ENCODE results near the gene MYH10.

The MYH10 gene

DNA sequence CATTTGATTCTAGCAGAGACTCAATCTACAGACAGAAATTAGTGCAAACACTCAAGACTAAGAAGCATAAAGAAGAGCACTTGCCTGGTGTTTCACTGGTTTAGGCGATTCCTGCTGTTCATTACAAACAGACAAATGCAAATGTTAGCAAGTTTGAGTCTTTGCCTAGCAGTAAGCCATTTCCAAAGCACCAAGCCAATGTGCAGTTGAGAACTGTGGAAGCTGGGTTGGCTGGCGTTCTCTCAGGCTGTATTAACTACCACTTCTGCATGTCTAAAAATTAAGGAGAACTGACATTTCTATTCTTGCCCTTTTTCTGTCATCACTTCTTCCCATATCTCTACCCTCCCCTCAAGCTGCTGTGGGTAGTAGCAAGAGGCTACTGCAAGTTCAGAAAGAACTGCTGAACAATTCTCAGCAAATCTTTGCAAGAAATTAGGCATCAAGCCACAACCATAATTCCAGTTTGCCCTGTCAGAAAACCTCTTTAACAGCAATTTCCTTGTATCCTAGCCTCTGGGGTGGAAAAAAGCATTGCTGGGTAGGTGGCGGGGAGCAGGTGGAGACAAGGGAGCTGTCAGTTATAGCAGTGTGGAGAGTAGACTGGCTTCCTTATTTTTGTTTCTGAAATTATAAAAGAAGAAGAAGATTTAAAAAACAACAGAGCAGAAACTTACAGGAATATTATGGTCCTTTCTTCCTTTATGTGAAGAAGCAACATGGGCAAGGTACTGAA is 53.8 kb downstream of the MYH10 start:
- Histone ChIP-seq H3K4me3 (ENCODE audit: insufficient read depth in 1 of 2, low read depth in 1 of 2, low read length in 2 of 2) (no peak overlapping the region), H3K4me2 (ENCODE audit: low read length, poor library complexity, severe bottlenecking) (no peak overlapping the region), H3K27me3 (ENCODE audit: control insufficient read depth in 1 of 2, insufficient read depth in 1 of 2, low read length in 2 of 2) (no peaks in the 10 kb centered on the region), H2AK5ac (ENCODE audit: low read length, severe bottlenecking) (no peak overlapping the region), H3K9ac (ENCODE audit: low read length) (no peak overlapping the region), H3K23ac (ENCODE audit: low read length in 2 of 2) (no peak overlapping the region), H3K27ac (ENCODE audit: low read length, poor library complexity, severe bottlenecking) (no peak overlapping the region), H2AFZ (ENCODE audit: low read depth, low read length) (no peak overlapping the region), H2BK15ac (ENCODE audit: low read depth, poor library complexity, severe bottlenecking) (no peak overlapping the region), H4K8ac (ENCODE audit: low read length) (no peak overlapping the region), H3K36me3 (ENCODE audit: control insufficient read depth in 1 of 2, insufficient read depth in 2 of 2, low read depth in 1 of 2, low read length in 2 of 2) (peaks cover 4 to 7% of the 10 kb centered on the region in 2 experiments), H2BK5ac (ENCODE audit: low read depth, low read length, poor library complexity, severe bottlenecking) (no peak overlapping the region), H4K91ac (ENCODE audit: low read length) (no peak overlapping the region), H3K9me3 (ENCODE audit: control insufficient read depth, low read length) (no peaks in the 10 kb centered on the region), H3K4me1 (ENCODE audit: control insufficient read depth, insufficient read depth, low read depth, low read length) (peaks cover 2% of the 10 kb centered on the region), H3K79me1 (replicated peaks; ENCODE audit: low read length, poor library complexity, severe bottlenecking) (peaks cover 25% of the 10 kb centered on the region), H3K4ac (ENCODE audit: low read depth in 1 of 2, low read length in 2 of 2) (no peak overlapping the region), H3K14ac (ENCODE audit: low read length in 2 of 2) (no peak overlapping the region), H3K18ac (ENCODE audit: low read depth in 1 of 2, low read length in 2 of 2) (no peak overlapping the region), H2BK12ac (ENCODE audit: low read length in 2 of 2) (no peak overlapping the region), H2BK120ac (ENCODE audit: low read depth, low read length) (no peak overlapping the region)
- DNase-seq: no peak
- 100% methylated on average over 2 of the region's 3 CpGs for WGBS

DNA sequence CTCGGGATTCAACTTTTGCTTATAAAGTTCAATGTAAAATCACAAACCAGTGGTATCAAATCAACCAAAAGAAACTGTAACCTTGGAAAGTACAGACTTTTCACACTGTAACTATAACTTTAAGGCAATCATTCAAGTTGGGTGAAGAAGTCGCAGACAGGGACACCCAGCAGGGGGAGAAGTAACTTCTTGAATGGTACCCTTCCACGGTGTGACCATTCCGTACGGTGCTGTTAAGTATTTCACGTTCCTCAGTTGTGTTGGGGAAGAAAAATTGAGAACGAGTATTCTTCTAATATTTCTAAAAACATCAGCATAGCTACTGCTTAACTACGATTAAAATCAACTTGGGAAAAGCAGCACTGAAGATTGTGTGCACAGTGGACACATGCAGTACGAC is 55.8 kb downstream of the MYH10 start:
- Histone ChIP-seq H3K36me3 (ENCODE audit: control insufficient read depth in 1 of 2, insufficient read depth in 2 of 2, low read depth in 1 of 2, low read length in 2 of 2) (peaks cover 4 to 10% of the 10 kb centered on the region in 2 experiments), H3K4me2 (ENCODE audit: low read length, poor library complexity, severe bottlenecking) (no peak overlapping the region), H3K9ac (ENCODE audit: low read length) (no peak overlapping the region), H3K18ac (ENCODE audit: low read depth in 1 of 2, low read length in 2 of 2) (no peak overlapping the region), H3K14ac (ENCODE audit: low read length in 2 of 2) (no peak overlapping the region), H3K27me3 (ENCODE audit: control insufficient read depth in 1 of 2, insufficient read depth in 1 of 2, low read length in 2 of 2) (no peaks in the 10 kb centered on the region), H4K8ac (ENCODE audit: low read length) (no peak overlapping the region), H3K4ac (ENCODE audit: low read depth in 1 of 2, low read length in 2 of 2) (no peak overlapping the region), H3K4me1 (ENCODE audit: control insufficient read depth, insufficient read depth, low read depth, low read length) (no peaks in the 10 kb centered on the region), H4K91ac (ENCODE audit: low read length) (no peak overlapping the region), H3K4me3 (ENCODE audit: insufficient read depth in 1 of 2, low read depth in 1 of 2, low read length in 2 of 2) (no peak overlapping the region), H3K27ac (ENCODE audit: low read length, poor library complexity, severe bottlenecking) (no peak overlapping the region), H2BK120ac (ENCODE audit: low read depth, low read length) (no peak overlapping the region), H2BK5ac (ENCODE audit: low read depth, low read length, poor library complexity, severe bottlenecking) (no peak overlapping the region), H2BK12ac (ENCODE audit: low read length in 2 of 2) (no peak overlapping the region), H3K23ac (ENCODE audit: low read length in 2 of 2) (no peak overlapping the region), H2AK5ac (ENCODE audit: low read length, severe bottlenecking) (no peak overlapping the region), H3K79me1 (replicated peaks; ENCODE audit: low read length, poor library complexity, severe bottlenecking) (peaks cover 26% of the 10 kb centered on the region), H2BK15ac (ENCODE audit: low read depth, poor library complexity, severe bottlenecking) (no peak overlapping the region), H2AFZ (ENCODE audit: low read depth, low read length) (no peak overlapping the region), H3K9me3 (ENCODE audit: control insufficient read depth, low read length) (no peaks in the 10 kb centered on the region)
- 96% methylated on average over 5 of the region's 9 CpGs for WGBS
- peak; percentile 12 for DNase-seq

DNA sequence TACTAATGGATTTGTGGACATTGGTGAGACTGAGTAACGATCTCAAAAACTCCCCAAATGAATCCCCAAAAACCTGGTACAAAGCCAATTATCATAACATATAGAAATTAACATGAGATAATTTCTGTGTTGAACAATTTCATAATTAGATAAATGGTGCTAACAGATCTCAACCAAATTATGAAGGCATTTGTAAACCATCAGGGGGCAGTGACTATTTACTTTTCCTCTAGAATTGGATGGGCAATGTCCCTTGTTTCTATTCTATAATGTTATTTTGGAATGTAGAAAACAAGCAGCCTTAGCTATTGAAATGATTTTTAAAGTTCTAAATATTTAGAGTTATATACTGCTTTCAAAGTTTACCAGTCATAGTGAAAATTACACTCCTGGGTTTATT is 57.8 kb downstream of the MYH10 start:
- peak; percentile 13 for DNase-seq
- H3K79me1 ChIP-seq (replicated peaks; ENCODE audit: low read length, poor library complexity, severe bottlenecking): peaks cover 22% of the 10 kb centered on the region
- H3K9me3 ChIP-seq (ENCODE audit: control insufficient read depth, low read length): no peaks in the 10 kb centered on the region
- H2BK120ac ChIP-seq (ENCODE audit: low read depth, low read length): no peak overlapping the region
- no CpG with 5 or more reads among the region's 1 CpG for WGBS
- H3K18ac ChIP-seq (ENCODE audit: low read depth in 1 of 2, low read length in 2 of 2): no peak overlapping the region
- no peak overlapping the region for H2BK5ac ChIP-seq (ENCODE audit: low read depth, low read length, poor library complexity, severe bottlenecking)
- H4K91ac ChIP-seq (ENCODE audit: low read length): no peak overlapping the region
- no peak overlapping the region for H2BK15ac ChIP-seq (ENCODE audit: low read depth, poor library complexity, severe bottlenecking)
- H2AK5ac ChIP-seq (ENCODE audit: low read length, severe bottlenecking): no peak overlapping the region
- H3K36me3 ChIP-seq (ENCODE audit: control insufficient read depth in 1 of 2, insufficient read depth in 2 of 2, low read depth in 1 of 2, low read length in 2 of 2): peaks cover 18 to 22% of the 10 kb centered on the region in 2 experiments
- no peak overlapping the region for H3K27ac ChIP-seq (ENCODE audit: low read length, poor library complexity, severe bottlenecking)
- H3K4me1 ChIP-seq (ENCODE audit: control insufficient read depth, insufficient read depth, low read depth, low read length): no peaks in the 10 kb centered on the region
- no peak overlapping the region for H3K23ac ChIP-seq (ENCODE audit: low read length in 2 of 2)
- no peak overlapping the region for H3K9ac ChIP-seq (ENCODE audit: low read length)
- no peak overlapping the region for H2AFZ ChIP-seq (ENCODE audit: low read depth, low read length)
- H3K4ac ChIP-seq (ENCODE audit: low read depth in 1 of 2, low read length in 2 of 2): no peak overlapping the region
- H3K4me2 ChIP-seq (ENCODE audit: low read length, poor library complexity, severe bottlenecking): no peak overlapping the region
- H3K14ac ChIP-seq (ENCODE audit: low read length in 2 of 2): no peak overlapping the region
- H2BK12ac ChIP-seq (ENCODE audit: low read length in 2 of 2): no peak overlapping the region
- no peaks in the 10 kb centered on the region for H3K27me3 ChIP-seq (ENCODE audit: control insufficient read depth in 1 of 2, insufficient read depth in 1 of 2, low read length in 2 of 2)
- no peak overlapping the region for H4K8ac ChIP-seq (ENCODE audit: low read length)
- H3K4me3 ChIP-seq (ENCODE audit: insufficient read depth in 1 of 2, low read depth in 1 of 2, low read length in 2 of 2): no peak overlapping the region

DNA sequence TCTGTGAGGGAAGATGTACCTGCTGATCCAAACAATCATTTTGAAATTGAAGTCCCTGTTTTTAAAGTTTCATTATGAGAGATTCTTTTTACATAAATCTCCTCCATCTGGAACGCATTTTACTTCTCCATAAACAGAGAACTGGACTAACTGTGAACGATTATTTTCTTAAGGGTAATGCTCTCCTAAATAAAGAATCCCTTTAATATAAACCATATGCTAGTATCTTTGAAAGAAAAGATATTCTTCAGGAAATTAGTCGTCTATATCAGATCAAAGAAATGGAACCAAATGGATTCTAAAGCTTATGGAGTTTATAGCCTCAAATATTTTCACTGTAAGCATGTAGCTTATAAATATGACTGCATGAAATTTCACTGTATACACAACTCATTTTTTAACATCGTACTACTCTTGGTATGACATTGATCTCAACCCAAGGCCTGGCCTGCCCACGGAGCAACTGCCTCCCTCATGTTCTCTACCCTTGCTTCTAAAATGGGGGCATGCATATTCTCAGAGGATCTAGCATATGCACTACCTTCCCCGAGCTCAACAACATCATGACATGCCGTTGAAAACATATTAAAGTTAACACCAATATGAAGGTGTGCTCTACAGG is 66.4 kb downstream of the MYH10 start:
- Histone ChIP-seq H2AFZ (ENCODE audit: low read depth, low read length) (no peak overlapping the region), H2AK5ac (ENCODE audit: low read length, severe bottlenecking) (no peak overlapping the region), H3K23ac (ENCODE audit: low read length in 2 of 2) (no peak overlapping the region), H4K8ac (ENCODE audit: low read length) (no peak overlapping the region), H3K14ac (ENCODE audit: low read length in 2 of 2) (no peak overlapping the region), H2BK5ac (ENCODE audit: low read depth, low read length, poor library complexity, severe bottlenecking) (no peak overlapping the region), H3K4me2 (ENCODE audit: low read length, poor library complexity, severe bottlenecking) (no peak overlapping the region), H3K79me1 (replicated peaks; ENCODE audit: low read length, poor library complexity, severe bottlenecking) (peaks cover 21% of the 10 kb centered on the region), H3K4me1 (ENCODE audit: control insufficient read depth, insufficient read depth, low read depth, low read length) (no peaks in the 10 kb centered on the region), H4K91ac (ENCODE audit: low read length) (no peak overlapping the region), H3K36me3 (ENCODE audit: control insufficient read depth in 1 of 2, insufficient read depth in 2 of 2, low read depth in 1 of 2, low read length in 2 of 2) (peaks cover 18 to 31% of the 10 kb centered on the region in 2 experiments), H3K9ac (ENCODE audit: low read length) (peak overlapping the region; percentile 27), H3K27me3 (ENCODE audit: control insufficient read depth in 1 of 2, insufficient read depth in 1 of 2, low read length in 2 of 2) (no peaks in the 10 kb centered on the region), H3K9me3 (ENCODE audit: control insufficient read depth, low read length) (no peaks in the 10 kb centered on the region), H2BK12ac (ENCODE audit: low read length in 2 of 2) (no peak overlapping the region), H3K27ac (ENCODE audit: low read length, poor library complexity, severe bottlenecking) (no peak overlapping the region), H3K18ac (ENCODE audit: low read depth in 1 of 2, low read length in 2 of 2) (no peak overlapping the region), H3K4me3 (ENCODE audit: insufficient read depth in 1 of 2, low read depth in 1 of 2, low read length in 2 of 2) (no peak overlapping the region), H2BK120ac (ENCODE audit: low read depth, low read length) (no peak overlapping the region), H2BK15ac (ENCODE audit: low read depth, poor library complexity, severe bottlenecking) (no peak overlapping the region), H3K4ac (ENCODE audit: low read depth in 1 of 2, low read length in 2 of 2) (no peak overlapping the region)
- 63% methylated on average over 3 of the region's 7 CpGs for WGBS
- no peak for DNase-seq
